Measurements from ENCODE around the gene TAS2R5. TPM values are rescaled to one million over a fixed set of nuclear protein-coding genes. Genes with fewer than 3 reads are reported as not detected.
"Not testable (repeated sequence)": the region's sequence is repeated elsewhere in the genome, so short reads cannot be mapped to it uniquely, and the experiment has no call there.

TAS2R5 gene, protein sequence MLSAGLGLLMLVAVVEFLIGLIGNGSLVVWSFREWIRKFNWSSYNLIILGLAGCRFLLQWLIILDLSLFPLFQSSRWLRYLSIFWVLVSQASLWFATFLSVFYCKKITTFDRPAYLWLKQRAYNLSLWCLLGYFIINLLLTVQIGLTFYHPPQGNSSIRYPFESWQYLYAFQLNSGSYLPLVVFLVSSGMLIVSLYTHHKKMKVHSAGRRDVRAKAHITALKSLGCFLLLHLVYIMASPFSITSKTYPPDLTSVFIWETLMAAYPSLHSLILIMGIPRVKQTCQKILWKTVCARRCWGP
- 3.1 and 3.2 TPM in 2 replicates for total RNA-seq
- long read RNA-seq = 0 reads

GRCh38 chr7:141789917-141790316 is at the start of gene TAS2R5:
TSS of gene TAS2R5 (plus strand) at chr7:141790217. CDS start at chr7:141790362, 145 bp downstream.
- no peak for DNase-seq (ENCODE audit: extremely low spot score, unreplicated experiment)
- H3K9me3 Mint-ChIP-seq (ENCODE audit: unreplicated experiment) = no peaks in the 10 kb centered on the region
- no peaks in the 10 kb centered on the region for H3K27me3 Mint-ChIP-seq (ENCODE audit: unreplicated experiment)
- H3K4me1 Mint-ChIP-seq (ENCODE audit: unreplicated experiment) = no peaks in the 10 kb centered on the region
- H3K27ac Mint-ChIP-seq (ENCODE audit: unreplicated experiment) = no peak within 1 kb of the TSS
- H3K36me3 Mint-ChIP-seq (ENCODE audit: unreplicated experiment) = peaks cover 17% of the 10 kb centered on the region
- H3K4me3 Mint-ChIP-seq (ENCODE audit: unreplicated experiment) = no peak within 1 kb of the TSS
- TF ChIP-seq CTCF (IDR thresholded peaks at IDR 0.05) = no peak

DNA sequence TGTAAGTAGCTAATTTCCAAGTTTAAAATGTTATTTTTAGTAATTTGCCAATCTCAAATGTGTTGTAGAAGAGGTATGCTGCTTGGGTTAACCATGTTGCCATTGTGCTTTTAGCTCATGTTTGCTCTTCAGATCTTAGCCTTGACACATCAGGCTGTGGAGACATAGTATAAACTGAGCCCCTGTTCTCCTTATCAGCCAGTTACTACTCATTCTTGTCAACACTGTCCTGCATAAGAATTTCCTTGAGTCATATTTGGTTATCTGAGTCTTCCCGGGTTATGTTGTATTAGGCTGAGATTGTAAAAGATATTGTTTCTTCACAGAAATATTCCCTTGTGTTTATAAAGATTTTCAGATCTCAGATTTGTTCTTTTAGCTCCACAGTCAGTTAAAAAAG is 47.8 kb upstream of the TAS2R5 start:
- no peak for TF ChIP-seq CTCF (IDR thresholded peaks at IDR 0.05)
- no peak overlapping the region for H3K27ac Mint-ChIP-seq (ENCODE audit: unreplicated experiment)
- H3K36me3 Mint-ChIP-seq (ENCODE audit: unreplicated experiment) = peaks cover 42% of the 10 kb centered on the region
- H3K27me3 Mint-ChIP-seq (ENCODE audit: unreplicated experiment) = no peaks in the 10 kb centered on the region
- no peak overlapping the region for H3K4me3 Mint-ChIP-seq (ENCODE audit: unreplicated experiment)
- DNase-seq (ENCODE audit: extremely low spot score, unreplicated experiment) = no peak
- peaks cover 21% of the 10 kb centered on the region for H3K4me1 Mint-ChIP-seq (ENCODE audit: unreplicated experiment)
- no peaks in the 10 kb centered on the region for H3K9me3 Mint-ChIP-seq (ENCODE audit: unreplicated experiment)

GRCh38 chr7:141744131-141744530 is 45.9 kb upstream of the TAS2R5 start:
- DNase-seq (ENCODE audit: extremely low spot score, unreplicated experiment) = no peak
- peaks cover 52% of the 10 kb centered on the region for H3K36me3 Mint-ChIP-seq (ENCODE audit: unreplicated experiment)
- H3K9me3 Mint-ChIP-seq (ENCODE audit: unreplicated experiment) = no peaks in the 10 kb centered on the region
- no peak overlapping the region for H3K27ac Mint-ChIP-seq (ENCODE audit: unreplicated experiment)
- no peaks in the 10 kb centered on the region for H3K27me3 Mint-ChIP-seq (ENCODE audit: unreplicated experiment)
- H3K4me3 Mint-ChIP-seq (ENCODE audit: unreplicated experiment) = no peak overlapping the region
- TF ChIP-seq CTCF (IDR thresholded peaks at IDR 0.05) = no peak
- peaks cover 9% of the 10 kb centered on the region for H3K4me1 Mint-ChIP-seq (ENCODE audit: unreplicated experiment)

DNA sequence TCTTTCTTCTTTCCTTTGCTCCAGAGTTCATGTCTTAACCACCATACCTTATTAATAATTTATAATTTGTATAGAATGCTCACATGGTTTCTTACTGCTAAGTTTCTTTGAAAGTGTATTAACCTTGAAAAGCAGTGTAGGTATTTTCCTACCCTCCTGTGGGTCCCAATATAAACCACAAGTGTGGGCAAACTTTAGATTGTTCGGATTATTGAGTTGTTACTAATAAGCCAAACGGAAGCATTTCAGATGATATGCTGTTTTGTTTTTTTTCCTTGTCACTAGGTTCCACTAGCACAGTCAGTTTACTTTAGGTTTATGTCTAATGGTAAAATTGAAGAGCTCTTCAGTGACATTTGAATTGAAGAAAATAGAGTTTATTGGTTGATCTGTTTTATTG is 41.6 kb upstream of the TAS2R5 start:
- Mint-ChIP-seq H3K27ac (ENCODE audit: unreplicated experiment) (no peak overlapping the region), H3K4me3 (ENCODE audit: unreplicated experiment) (no peak overlapping the region), H3K9me3 (ENCODE audit: unreplicated experiment) (peaks cover 18% of the 10 kb centered on the region), H3K27me3 (ENCODE audit: unreplicated experiment) (no peaks in the 10 kb centered on the region), H3K36me3 (ENCODE audit: unreplicated experiment) (peaks cover 75% of the 10 kb centered on the region), H3K4me1 (ENCODE audit: unreplicated experiment) (no peaks in the 10 kb centered on the region)
- no peak for DNase-seq (ENCODE audit: extremely low spot score, unreplicated experiment)
- TF ChIP-seq CTCF (IDR thresholded peaks at IDR 0.05) = no peak

GRCh38 chr7:141751904-141752303 is 38.1 kb upstream of the TAS2R5 start:
- not testable (repeated sequence) for H3K27ac Mint-ChIP-seq (ENCODE audit: unreplicated experiment); DNase-seq (ENCODE audit: extremely low spot score, unreplicated experiment); H3K4me3 Mint-ChIP-seq (ENCODE audit: unreplicated experiment); H3K4me1 Mint-ChIP-seq (ENCODE audit: unreplicated experiment); H3K27me3 Mint-ChIP-seq (ENCODE audit: unreplicated experiment)
- peaks cover 72% of the 10 kb centered on the region for H3K36me3 Mint-ChIP-seq (ENCODE audit: unreplicated experiment)
- peaks cover 18% of the 10 kb centered on the region for H3K9me3 Mint-ChIP-seq (ENCODE audit: unreplicated experiment)

Data from osteocyte (in vitro differentiated cells).